DMS53 (cell line): Measurements from ENCODE around the gene PMPCB.

ENCODE experiments used
- DNase-seq: peaks from one replicate; lab custom pipeline; 2025; lab: John Stamatoyannopoulos, UW

The PMPCB gene

DNA sequence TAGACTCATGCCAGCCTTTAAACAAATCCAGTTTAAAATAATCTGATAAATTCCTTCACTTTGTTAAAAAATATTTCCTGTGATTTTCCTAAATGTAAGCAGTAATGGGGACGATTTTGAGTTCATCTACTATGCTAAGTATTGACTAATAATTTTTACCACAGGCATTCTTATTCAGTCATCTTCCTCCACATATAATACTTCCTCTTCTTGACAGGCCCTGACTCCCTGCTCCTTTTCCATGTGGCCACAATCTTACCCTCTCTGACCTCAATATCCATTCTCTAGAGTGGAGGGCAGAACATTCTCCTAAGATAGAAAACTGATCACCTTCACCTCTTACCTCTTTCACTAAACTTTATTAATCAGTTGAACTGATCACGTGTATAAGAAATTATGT, 39.5 kb downstream of the PMPCB start:
- DNase-seq = no peak

DNA sequence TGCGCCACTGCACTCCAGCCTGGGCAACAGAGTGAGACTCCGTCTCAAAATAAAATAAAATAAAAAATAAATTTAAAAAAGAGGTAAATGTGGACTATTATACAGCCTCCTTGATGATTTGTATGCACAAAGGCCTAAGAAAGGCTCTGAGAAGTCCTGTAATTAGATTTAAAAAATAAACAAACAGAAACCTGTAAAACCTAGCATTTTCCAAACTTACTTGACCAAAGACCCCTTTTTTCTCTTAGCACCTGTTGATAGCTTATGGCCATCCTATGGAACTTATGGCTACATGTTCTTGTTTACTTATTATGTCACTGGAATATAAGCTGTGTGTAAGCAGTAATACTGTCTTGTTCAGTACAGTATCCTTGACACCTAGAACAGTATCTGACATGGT, 41.6 kb downstream of the PMPCB start:
- no peak for DNase-seq

DNA sequence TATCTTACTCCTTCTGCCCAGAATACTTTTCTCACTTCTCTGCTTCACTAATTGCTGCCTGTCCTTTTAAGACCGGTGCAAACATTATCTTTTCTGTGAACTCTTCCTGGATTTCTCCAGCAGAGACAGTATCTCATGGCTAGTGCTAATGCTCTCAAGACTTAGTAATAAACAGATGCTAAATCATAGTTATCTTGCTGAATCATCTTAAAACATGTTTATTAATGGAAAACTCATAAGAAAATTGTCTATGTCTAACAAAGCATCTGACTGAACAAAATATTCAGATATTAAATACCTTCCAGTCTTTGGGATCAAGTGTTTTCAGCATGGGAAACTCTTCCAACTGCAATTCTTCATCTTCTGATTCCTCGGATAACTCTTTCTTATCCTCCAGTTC, 44.2 kb downstream of the PMPCB start:
- no peak for DNase-seq

DNA sequence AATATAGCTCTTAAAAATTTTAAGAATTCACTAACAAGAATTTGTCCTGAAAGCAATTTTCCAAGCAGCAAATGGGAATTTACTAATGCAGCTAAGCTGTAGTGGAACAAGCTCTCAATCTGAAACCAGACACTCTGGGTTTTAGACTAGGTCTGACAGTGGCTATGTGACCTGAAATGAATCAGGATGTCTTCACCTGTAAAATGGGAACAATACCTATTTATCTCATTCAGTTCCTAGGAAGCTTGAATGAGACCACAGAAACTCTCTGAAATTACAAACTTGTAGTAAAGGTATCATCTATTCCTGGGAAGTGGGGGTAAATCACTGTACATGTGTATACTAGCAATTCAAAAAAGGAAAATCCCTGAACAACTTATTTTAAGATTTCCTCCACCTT, 46.1 kb downstream of the PMPCB start:
- no peak for DNase-seq

DNA sequence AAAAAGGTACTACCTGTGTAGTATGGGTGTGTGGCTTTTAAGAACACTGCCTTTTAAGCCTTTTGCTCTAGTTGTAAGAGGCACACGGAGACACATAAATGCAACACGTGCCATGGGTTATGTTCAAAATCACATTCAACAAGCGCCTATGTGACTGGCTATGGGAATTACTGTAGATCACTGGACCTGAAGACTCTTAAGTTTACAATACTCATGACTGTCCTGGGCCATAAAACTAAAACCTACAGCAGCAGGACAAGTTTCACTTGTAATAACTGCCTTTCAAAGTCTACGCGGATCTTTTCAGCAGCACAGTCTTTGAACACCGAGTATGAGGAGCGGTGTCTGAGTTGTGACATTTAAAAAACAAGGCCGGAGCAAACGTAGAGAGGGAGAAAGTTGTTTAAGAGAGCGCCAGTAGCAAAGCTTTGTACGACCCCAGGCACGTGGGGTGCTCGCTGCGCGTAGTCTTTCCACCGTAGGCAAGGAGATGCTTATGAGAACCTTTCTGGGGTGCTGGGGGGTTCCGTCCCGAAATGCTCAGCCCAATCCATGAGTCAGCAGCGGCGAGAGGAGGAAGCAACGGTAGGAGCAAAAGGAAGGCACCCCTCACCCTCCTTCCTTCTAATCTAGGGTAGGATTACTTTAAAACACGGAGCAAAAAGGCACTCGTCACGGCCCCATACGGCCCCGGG, 46.7 kb downstream of the PMPCB start:
- peak; percentile 71 for DNase-seq

DNA sequence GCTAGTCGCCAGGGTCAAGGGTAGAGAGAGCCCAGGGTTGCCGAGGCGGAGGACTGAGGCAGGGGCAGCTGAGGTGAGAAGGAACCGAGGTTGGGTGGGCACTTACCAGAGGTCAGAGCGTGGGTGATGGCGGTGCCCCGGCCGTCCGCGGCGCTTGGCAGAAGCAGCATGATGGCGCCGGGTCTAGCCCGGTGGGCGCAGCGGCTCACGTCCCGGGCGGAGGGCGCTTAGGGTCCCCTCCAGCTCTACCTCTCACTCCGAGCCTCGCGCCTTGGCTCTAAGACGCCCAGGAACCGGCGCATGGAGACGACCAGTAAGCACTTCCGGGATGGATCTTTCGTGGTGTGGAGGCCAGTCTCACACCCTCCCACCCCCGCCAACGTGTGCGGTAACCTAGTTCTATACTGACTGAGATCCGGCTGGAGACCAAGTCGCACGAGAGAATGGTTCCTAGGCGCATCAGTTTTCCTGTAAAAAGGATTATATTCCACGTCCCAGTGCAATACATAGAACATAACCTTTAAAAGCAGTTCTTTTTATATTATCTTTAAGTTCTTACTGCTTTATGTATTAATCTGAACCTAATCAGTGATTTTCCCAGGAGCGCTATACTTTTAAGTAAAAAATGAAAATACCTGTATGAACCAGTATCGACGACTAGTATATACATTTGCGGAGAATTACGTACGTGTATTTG, 47.4 kb downstream of the PMPCB start, which contains the start of gene DNAJC2:
DNAJC2 (minus strand) TSS at position 315 of the 697 bp plus-strand sequence; CDS start at position 170, 145 bp downstream.
- DNase-seq = peak; percentile 99

DNA sequence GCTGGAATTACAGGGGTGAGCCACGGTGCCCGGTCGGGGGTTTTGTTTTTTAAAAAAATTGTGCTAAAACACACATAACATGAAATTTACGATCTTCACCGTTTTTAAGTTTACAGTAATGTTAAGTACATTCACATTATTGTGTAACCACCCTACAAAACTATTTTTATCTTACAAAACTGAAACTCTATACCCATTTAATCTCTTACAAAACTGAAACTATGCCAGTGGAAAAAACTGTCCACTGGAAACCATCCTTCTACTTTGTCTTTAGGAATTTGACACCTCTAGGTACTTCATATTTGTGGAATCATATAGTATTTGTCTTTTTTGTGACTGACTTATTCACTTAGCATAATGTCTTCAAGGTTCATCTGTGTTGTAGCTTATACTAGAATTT, 49.2 kb downstream of the PMPCB start:
- DNase-seq = no peak

DNA sequence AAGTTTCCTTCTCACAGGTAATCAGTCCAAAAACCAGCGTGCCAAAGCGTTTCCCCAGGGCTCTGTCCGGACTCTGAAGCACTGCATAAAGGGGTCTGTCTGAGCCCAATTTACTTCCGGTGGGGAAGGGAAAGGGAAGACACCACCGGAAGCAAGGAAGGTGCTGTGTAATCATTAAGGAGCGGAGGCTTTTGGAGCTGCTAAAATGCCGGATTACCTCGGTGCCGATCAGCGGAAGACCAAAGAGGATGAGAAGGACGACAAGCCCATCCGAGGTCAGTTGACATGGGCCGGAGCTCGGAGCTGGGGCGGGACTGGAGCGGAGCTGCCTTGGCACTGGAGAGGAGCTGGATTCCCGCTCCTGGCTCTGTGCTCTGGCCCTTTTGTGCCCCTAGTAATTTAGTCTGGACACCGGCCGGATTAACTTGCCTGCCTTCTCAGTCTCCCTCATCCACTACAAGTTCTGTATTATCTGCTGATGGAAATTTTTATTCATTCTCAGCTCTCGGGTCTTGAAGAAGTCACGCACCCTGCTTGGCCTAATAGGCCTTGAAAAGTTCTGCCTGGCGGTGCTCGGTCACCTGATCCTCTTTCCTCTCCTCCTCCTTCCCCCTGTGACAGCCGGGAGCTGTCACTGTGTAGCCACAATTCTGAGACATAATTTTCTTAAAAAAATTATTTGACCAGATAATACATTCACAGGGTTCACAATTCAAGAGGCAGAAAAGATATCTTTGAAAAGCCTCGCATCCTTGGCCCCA, 50.5 kb downstream of the PMPCB start, which contains the start of gene PSMC2:
PSMC2 (plus strand) TSS at position 137 of the 761 bp plus-strand sequence; CDS start at position 206, 69 bp downstream.
- peak; percentile 97 for DNase-seq

DNA sequence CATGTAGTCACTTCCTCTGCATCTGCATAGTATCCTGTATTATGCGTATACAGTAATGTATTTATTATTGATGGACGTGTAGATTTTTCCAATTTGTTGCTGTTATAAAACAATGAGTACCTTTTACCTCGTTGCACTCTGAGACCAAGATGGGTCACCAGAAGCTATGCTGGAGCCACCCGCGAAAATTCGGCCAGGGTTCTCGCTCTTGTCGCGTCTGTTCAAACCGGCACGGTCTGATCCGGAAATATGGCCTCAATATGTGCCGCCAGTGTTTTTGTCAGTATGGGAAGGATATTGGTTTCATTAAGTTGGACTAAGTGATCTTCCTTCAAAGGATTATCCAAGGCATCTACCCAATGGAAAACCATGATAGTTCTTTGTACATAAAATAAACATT, 51.2 kb downstream of the PMPCB start:
- peak; percentile 38 for DNase-seq

DNA sequence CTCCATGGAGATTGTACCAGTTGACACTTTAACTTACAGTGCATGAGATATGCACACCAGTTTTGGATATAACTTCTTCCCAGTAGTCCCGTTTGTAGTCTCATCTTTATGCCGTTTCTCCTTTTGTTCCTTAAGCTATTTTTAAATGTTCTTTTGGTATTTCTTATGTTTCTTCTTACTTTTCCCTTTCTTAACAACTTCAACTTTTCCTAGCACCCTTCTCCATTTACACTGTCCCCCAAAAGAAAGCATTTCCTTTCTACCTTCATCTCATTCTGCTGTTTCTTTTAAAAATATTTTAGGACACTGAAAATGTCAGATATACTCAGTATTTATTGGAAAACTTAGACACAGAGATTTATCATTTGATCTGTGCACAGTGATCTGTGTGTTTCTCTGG, 51.7 kb downstream of the PMPCB start:
- DNase-seq = no peak

DNA sequence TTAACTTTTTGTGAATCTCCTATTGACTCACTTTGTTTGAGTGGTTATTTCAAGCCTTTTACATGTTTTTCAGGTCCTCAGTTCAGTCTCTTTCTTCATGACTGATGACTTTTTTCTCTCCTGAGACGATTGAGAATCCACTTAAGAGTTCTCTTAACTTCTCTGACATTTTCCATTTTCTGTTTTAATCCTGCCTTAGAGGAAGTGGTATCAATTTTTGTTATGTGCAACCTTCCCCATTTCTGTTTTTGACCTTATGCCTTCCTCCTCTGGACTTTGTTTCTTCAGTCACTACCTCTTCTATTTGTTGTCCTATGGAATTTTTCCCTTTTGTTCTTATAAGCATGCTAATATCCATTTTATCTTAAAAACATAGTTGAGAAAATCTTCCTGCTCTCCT, 52.6 kb downstream of the PMPCB start:
- no peak for DNase-seq
